ENCODE measurements around the gene TRMT61A.

DNA sequence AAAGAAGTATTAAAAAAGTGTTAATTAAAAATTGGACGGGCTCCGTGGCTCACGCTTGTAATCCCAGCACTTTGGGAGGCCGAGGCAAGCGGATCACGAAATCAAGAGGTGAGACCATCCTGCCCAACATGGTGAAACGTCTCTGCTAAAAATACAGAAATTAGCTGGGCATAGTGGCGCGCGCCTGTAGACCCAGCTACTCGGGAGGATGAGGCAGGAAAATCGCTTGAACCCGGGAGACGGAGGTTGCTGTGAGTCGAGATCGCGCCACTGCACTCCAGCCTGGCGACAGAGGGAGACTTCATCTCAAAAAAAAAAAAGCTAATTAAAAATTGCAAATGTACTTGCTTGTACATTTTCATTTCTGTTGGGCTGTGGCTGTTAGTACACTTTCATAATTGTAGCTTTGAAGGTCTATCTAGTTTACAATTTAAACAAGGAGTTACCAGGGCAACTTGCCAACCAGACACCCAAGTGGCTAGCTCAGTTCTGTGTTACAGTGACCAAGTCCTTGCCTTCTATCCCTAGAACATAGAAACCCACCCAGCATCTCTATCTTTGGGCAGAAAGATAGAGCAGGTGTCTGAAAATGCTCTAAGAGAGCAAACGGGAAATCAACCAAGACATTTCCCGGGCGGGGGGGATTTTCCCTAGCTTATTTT is 35.0 kb downstream of the TRMT61A start:
- TF ChIP-seq, protein P1, sequence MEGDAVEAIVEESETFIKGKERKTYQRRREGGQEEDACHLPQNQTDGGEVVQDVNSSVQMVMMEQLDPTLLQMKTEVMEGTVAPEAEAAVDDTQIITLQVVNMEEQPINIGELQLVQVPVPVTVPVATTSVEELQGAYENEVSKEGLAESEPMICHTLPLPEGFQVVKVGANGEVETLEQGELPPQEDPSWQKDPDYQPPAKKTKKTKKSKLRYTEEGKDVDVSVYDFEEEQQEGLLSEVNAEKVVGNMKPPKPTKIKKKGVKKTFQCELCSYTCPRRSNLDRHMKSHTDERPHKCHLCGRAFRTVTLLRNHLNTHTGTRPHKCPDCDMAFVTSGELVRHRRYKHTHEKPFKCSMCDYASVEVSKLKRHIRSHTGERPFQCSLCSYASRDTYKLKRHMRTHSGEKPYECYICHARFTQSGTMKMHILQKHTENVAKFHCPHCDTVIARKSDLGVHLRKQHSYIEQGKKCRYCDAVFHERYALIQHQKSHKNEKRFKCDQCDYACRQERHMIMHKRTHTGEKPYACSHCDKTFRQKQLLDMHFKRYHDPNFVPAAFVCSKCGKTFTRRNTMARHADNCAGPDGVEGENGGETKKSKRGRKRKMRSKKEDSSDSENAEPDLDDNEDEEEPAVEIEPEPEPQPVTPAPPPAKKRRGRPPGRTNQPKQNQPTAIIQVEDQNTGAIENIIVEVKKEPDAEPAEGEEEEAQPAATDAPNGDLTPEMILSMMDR (IDR thresholded peaks at IDR 0.05) = no peak
- TF ChIP-seq, protein P2, sequence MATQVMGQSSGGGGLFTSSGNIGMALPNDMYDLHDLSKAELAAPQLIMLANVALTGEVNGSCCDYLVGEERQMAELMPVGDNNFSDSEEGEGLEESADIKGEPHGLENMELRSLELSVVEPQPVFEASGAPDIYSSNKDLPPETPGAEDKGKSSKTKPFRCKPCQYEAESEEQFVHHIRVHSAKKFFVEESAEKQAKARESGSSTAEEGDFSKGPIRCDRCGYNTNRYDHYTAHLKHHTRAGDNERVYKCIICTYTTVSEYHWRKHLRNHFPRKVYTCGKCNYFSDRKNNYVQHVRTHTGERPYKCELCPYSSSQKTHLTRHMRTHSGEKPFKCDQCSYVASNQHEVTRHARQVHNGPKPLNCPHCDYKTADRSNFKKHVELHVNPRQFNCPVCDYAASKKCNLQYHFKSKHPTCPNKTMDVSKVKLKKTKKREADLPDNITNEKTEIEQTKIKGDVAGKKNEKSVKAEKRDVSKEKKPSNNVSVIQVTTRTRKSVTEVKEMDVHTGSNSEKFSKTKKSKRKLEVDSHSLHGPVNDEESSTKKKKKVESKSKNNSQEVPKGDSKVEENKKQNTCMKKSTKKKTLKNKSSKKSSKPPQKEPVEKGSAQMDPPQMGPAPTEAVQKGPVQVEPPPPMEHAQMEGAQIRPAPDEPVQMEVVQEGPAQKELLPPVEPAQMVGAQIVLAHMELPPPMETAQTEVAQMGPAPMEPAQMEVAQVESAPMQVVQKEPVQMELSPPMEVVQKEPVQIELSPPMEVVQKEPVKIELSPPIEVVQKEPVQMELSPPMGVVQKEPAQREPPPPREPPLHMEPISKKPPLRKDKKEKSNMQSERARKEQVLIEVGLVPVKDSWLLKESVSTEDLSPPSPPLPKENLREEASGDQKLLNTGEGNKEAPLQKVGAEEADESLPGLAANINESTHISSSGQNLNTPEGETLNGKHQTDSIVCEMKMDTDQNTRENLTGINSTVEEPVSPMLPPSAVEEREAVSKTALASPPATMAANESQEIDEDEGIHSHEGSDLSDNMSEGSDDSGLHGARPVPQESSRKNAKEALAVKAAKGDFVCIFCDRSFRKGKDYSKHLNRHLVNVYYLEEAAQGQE (IDR thresholded peaks at IDR 0.05; ENCODE audit: low read depth, low read length) = no peak
- TF ChIP-seq EP300 (IDR thresholded peaks at IDR 0.05; ENCODE audit: borderline replicate concordance in 1 of 2, low read depth in 1 of 2, low read length in 1 of 2) = no peak
- TF ChIP-seq RCOR1 (IDR thresholded peaks at IDR 0.05; ENCODE audit: low read length) = no peak
- TF ChIP-seq, protein P3, sequence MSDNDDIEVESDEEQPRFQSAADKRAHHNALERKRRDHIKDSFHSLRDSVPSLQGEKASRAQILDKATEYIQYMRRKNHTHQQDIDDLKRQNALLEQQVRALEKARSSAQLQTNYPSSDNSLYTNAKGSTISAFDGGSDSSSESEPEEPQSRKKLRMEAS (IDR thresholded peaks at IDR 0.05; ENCODE audit: low read depth) = no peak
- TF ChIP-seq, protein P4, sequence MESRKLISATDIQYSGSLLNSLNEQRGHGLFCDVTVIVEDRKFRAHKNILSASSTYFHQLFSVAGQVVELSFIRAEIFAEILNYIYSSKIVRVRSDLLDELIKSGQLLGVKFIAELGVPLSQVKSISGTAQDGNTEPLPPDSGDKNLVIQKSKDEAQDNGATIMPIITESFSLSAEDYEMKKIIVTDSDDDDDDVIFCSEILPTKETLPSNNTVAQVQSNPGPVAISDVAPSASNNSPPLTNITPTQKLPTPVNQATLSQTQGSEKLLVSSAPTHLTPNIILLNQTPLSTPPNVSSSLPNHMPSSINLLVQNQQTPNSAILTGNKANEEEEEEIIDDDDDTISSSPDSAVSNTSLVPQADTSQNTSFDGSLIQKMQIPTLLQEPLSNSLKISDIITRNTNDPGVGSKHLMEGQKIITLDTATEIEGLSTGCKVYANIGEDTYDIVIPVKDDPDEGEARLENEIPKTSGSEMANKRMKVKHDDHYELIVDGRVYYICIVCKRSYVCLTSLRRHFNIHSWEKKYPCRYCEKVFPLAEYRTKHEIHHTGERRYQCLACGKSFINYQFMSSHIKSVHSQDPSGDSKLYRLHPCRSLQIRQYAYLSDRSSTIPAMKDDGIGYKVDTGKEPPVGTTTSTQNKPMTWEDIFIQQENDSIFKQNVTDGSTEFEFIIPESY (IDR thresholded peaks at IDR 0.05; ENCODE audit: borderline replicate concordance, low read depth) = no peak
- TF ChIP-seq, protein P5, sequence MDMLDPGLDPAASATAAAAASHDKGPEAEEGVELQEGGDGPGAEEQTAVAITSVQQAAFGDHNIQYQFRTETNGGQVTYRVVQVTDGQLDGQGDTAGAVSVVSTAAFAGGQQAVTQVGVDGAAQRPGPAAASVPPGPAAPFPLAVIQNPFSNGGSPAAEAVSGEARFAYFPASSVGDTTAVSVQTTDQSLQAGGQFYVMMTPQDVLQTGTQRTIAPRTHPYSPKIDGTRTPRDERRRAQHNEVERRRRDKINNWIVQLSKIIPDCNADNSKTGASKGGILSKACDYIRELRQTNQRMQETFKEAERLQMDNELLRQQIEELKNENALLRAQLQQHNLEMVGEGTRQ (IDR thresholded peaks at IDR 0.05; ENCODE audit: borderline replicate concordance, low read depth, low read length) = no peak
- no peak for TF ChIP-seq GABPA (IDR thresholded peaks at IDR 0.05; ENCODE audit: low read depth)
- no peak for TF ChIP-seq GATA2 (CRISPR knock-in tag; IDR thresholded peaks at IDR 0.05)
- TF ChIP-seq FOSL2 (IDR thresholded peaks at IDR 0.05; ENCODE audit: borderline replicate concordance, low read depth) = no peak
- TF ChIP-seq RXRA (IDR thresholded peaks at IDR 0.05; ENCODE audit: borderline replicate concordance, low read depth) = no peak

Data from SK-N-SH (cell line).